Hepatocyte (in vitro differentiated cells): Measurements from ENCODE around the gene FXYD2. TPM values are rescaled to one million over a fixed set of nuclear protein-coding genes. Genes with fewer than 3 reads are reported as not detected.

Experiments
- DNase-seq: peaks from one replicate; pipeline ENCODE4 v3.0.0-alpha.2; 2016; ENCODE audit warnings: low spot score
- H2AFZ ChIP-seq: fragments of 200-600 bp; sonication (generic); 2 replicates; pipeline ENCODE4 v1.6.0; 2016; ENCODE audit warnings: antibody characterized with exemption, mild to moderate bottlenecking
- H3K27ac ChIP-seq: fragments of 200-600 bp; sonication (generic); 2 replicates; pipeline ENCODE4 v1.5.1; 2016; ENCODE audit warnings: mild to moderate bottlenecking
- H3K27me3 ChIP-seq: fragments of 200-600 bp; sonication (generic); 2 replicates; pipeline ENCODE4 v1.6.1; 2016
- H3K36me3 ChIP-seq: fragments of 200-600 bp; sonication (generic); replicated peaks from 2 replicates; pipeline ENCODE4 v1.5.1; 2016; ENCODE audit warnings: low read depth; ENCODE audit not compliant: insufficient read depth
- H3K4me1 ChIP-seq: fragments of 200-600 bp; sonication (generic); 2 replicates; pipeline ENCODE4 v1.5.1; 2016; ENCODE audit warnings: mild to moderate bottlenecking, moderate library complexity; ENCODE audit not compliant: insufficient read depth
- H3K4me2 ChIP-seq: fragments of 200-600 bp; sonication (generic); 2 replicates; pipeline ENCODE4 v1.6.0; 2016
- H3K4me3 ChIP-seq: fragments of 200-600 bp; sonication (generic); 2 replicates; pipeline ENCODE4 v1.5.1; 2016; ENCODE audit warnings: mild to moderate bottlenecking
- H3K79me2 ChIP-seq: fragments of 200-600 bp; sonication (generic); 2 replicates; pipeline ENCODE4 v1.6.0; 2017; ENCODE audit warnings: mild to moderate bottlenecking
- H3K9me2 ChIP-seq: fragments of 200-600 bp; sonication (generic); replicated peaks from 2 replicates; pipeline ENCODE4 v1.6.0; 2017; ENCODE audit warnings: mild to moderate bottlenecking; ENCODE audit not compliant: insufficient read depth
- H3K9me3 ChIP-seq: fragments of 200-600 bp; sonication (generic); 2 replicates; pipeline ENCODE4 v1.5.1; 2016; ENCODE audit warnings: low read depth, mild to moderate bottlenecking
- H4K20me1 ChIP-seq: fragments of 200-600 bp; sonication (generic); 2 replicates; pipeline ENCODE4 v1.6.0; 2016; ENCODE audit warnings: mild to moderate bottlenecking; ENCODE audit not compliant: insufficient read depth, poor library complexity, severe bottlenecking
- CTCF ChIP-seq: fragments of 200-600 bp; sonication (generic); IDR thresholded peaks from 2 replicates; pipeline ENCODE4 v1.5.1; 2016; ENCODE audit warnings: antibody characterized with exemption, mild to moderate bottlenecking; ENCODE audit not compliant: poor library complexity
- EZH2 ChIP-seq: fragments of 200-600 bp; sonication (generic); IDR thresholded peaks from 2 replicates; pipeline ENCODE4 v1.6.1; 2016; ENCODE audit warnings: antibody characterized with exemption, mild to moderate bottlenecking, borderline replicate concordance
- EZH2phosphoT487 ChIP-seq: fragments of 200-600 bp; sonication (generic); IDR thresholded peaks from one replicate; pipeline ENCODE4 v1.6.1; 2018; ENCODE audit warnings: antibody characterized with exemption, mild to moderate bottlenecking, low read depth, moderate library complexity; ENCODE audit not compliant: unreplicated experiment, severe bottlenecking
- WGBS: methylation state at CpG from one replicate; pipeline ENCODE4 v1.1.6; 2016; ENCODE audit warnings: low lambda C conversion rate; ENCODE audit errors: missing lambda C conversion rate; 5-methylcytosine and 5-hydroxymethylcytosine counted together
- polyA plus RNA-seq: library from polyadenylated mRNA; unstranded; fragments of >200 nt; fragmentation: Nextera tagmentation; extraction: Ambion mirVana; gene quantifications from 2 replicates; pipeline ENCODE4 v1.2.1, GENCODE V29; 2016
- total RNA-seq: library from RNA; depleted of rRNA; stranded (reverse); fragments of >200 nt; gene quantifications from 2 replicates; pipeline ENCODE4 v1.2.3, GENCODE V29; 2014

The FXYD2 gene
- total and polyA plus RNA-seq, 2 experiments from 2014 or later, result 72.7 to 93.8 TPM

DNA sequence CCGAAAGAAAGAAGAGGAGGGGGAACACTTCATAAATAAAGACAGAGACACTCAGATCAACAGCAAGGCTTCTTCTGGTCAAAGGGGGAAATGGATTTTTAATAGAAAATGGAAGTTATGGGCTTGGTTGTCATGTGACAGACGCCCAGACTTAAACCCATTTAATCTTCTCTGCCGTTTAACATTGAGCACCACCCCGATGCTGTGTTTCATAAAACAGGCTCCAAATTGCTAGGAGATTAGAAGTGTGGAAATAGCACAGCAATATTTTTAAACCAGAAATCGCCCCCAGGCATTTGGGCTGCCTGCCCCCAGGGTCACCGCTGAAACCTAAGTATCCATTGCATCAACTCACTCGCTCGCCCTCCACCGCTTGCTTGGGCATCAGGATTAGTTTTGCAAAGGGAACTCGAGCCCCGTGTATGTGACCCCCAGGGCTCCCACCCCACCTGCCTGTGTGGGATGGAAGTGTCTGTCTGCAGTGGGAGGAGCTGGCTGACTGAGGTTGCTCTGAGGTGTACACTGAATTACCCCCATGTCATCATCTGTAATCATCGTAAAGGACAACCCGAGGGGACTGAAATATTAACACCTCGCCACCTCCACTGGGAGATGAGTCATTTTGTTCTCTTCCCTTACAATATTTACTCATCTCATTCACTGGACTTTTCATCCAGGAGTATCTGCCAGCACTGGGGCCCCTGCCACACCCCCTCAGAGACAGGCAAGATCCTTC, 38.2 kb downstream of the FXYD2 start:
- Histone ChIP-seq H3K79me2 (no peaks in the 10 kb centered on the region), H3K27me3 (peaks cover 20% of the 10 kb centered on the region), H2AFZ (no peak overlapping the region), H3K9me2 (no peaks in the 10 kb centered on the region), H3K36me3 (no peaks in the 10 kb centered on the region), H3K4me3 (no peak overlapping the region), H3K4me1 (peaks cover 8% of the 10 kb centered on the region), H4K20me1 (no peaks in the 10 kb centered on the region), H3K9me3 (no peaks in the 10 kb centered on the region), H3K27ac (peak overlapping the region; percentile 63), H3K4me2 (peak overlapping the region; percentile 8)
- WGBS, result 52% methylated on average over 14 of the region's 14 CpGs
- peak; percentile 72 for DNase-seq
- no peak for TF ChIP-seq CTCF
- no peak for TF ChIP-seq EZH2phosphoT487
- TF ChIP-seq EZH2, result no peak

GRCh38 chr11:117782101-117782500, 42.4 kb downstream of the FXYD2 start:
- no peak overlapping the region for H2AFZ ChIP-seq
- H3K4me3 ChIP-seq, result no peak overlapping the region
- H3K36me3 ChIP-seq, result no peaks in the 10 kb centered on the region
- WGBS, result 56% methylated on average over 11 of the region's 11 CpGs
- no peak overlapping the region for H3K4me2 ChIP-seq
- DNase-seq, result no peak
- no peaks in the 10 kb centered on the region for H3K79me2 ChIP-seq
- no peaks in the 10 kb centered on the region for H3K9me3 ChIP-seq
- TF ChIP-seq EZH2 (no peak), CTCF (no peak), EZH2phosphoT487 (no peak)
- peaks cover 8% of the 10 kb centered on the region for H3K4me1 ChIP-seq
- no peaks in the 10 kb centered on the region for H4K20me1 ChIP-seq
- no peak overlapping the region for H3K27ac ChIP-seq
- peaks cover 34% of the 10 kb centered on the region for H3K27me3 ChIP-seq
- no peaks in the 10 kb centered on the region for H3K9me2 ChIP-seq

DNA sequence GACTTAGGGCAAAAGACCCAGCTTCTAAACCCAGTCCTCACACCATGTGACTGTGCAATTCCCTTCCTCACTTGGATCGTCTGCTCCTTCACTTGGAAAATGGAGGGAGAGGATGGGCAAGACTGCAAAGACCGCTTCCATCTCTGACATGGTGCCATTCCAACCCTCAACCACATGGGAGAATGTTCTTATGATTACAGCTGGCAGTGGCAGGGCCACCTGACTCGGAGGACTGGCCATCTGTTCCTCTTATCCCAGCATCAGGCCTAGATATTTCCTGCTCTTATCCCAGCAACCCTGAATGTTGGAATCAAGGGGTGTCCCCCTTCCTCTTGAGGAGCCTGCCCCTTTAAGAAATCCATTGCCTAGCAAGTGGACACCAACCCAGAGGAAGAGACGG, 42.9 kb downstream of the FXYD2 start:
- WGBS, result 82% methylated on average over 4 of the region's 4 CpGs

More for the DNA sequence above, 42.9 kb downstream of the FXYD2 start:
- no peak for TF ChIP-seq EZH2phosphoT487
- no peak for TF ChIP-seq CTCF
- TF ChIP-seq EZH2, result no peak
- Histone ChIP-seq H3K27me3 (peaks cover 34% of the 10 kb centered on the region), H3K79me2 (no peaks in the 10 kb centered on the region), H3K4me1 (peaks cover 4% of the 10 kb centered on the region), H3K9me3 (no peaks in the 10 kb centered on the region), H3K36me3 (no peaks in the 10 kb centered on the region), H2AFZ (no peak overlapping the region), H3K9me2 (no peaks in the 10 kb centered on the region), H4K20me1 (no peaks in the 10 kb centered on the region), H3K27ac (no peak overlapping the region), H3K4me3 (no peak overlapping the region), H3K4me2 (no peak overlapping the region)
- no peak for DNase-seq
